Prostate gland (tissue), 2 donors: ENCODE measurements around the gene DLGAP1.

ENCODE experiments used
- POLR2AphosphoS5 ChIP-seq: sonication (generic); formaldehyde crosslinking; IDR thresholded peaks from one replicate; pipeline ENCODE4 v1.6.1; 2017; ENCODE audit warnings: antibody characterized with exemption
- TF ChIP-seq, protein P1 (sequence below), 4 experiments: fragments of 200-600 bp in 2 of 4; fragments of 450-650 bp in 2 of 4; sonication (generic) in 2 of 4; IDR thresholded peaks; 1 replicate in 3 of 4; 2 replicates in 1 of 4; pipeline ENCODE4 v1.5.1; 2016 to 2019; ENCODE audit warnings: antibody characterized with exemption in 4 of 4, mild to moderate bottlenecking in 2 of 4, moderate library complexity in 2 of 4

DNA sequence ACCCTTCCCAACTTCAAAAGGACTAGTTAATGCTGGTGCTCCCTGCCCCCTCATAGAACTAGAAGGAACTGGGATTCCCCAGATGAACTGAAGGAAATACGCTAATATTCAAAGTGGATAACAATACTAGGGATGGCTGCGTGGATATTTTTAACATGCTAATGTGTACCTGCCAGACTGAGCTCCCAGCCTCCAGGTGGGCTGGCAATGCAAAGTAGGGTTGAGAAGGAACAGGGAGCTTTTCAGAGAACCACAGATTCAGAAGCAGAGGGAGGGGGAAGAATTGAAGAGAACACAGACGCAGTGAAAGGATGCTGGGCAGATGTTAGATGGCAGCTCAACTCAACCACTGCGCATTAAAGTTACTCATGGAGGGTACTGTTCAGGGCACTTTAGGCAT is 650.8 kb downstream of the DLGAP1 start:
- TF ChIP-seq, protein P1, sequence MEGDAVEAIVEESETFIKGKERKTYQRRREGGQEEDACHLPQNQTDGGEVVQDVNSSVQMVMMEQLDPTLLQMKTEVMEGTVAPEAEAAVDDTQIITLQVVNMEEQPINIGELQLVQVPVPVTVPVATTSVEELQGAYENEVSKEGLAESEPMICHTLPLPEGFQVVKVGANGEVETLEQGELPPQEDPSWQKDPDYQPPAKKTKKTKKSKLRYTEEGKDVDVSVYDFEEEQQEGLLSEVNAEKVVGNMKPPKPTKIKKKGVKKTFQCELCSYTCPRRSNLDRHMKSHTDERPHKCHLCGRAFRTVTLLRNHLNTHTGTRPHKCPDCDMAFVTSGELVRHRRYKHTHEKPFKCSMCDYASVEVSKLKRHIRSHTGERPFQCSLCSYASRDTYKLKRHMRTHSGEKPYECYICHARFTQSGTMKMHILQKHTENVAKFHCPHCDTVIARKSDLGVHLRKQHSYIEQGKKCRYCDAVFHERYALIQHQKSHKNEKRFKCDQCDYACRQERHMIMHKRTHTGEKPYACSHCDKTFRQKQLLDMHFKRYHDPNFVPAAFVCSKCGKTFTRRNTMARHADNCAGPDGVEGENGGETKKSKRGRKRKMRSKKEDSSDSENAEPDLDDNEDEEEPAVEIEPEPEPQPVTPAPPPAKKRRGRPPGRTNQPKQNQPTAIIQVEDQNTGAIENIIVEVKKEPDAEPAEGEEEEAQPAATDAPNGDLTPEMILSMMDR (IDR thresholded peaks at IDR 0.05): no peak
- no peak for TF ChIP-seq POLR2AphosphoS5
